Amniotic epithelial cell (primary cell): ENCODE measurements around the gene SMAD5.

Source experiments
- DNase-seq: peaks from one replicate; pipeline ENCODE4 v3.0.0-alpha.2; 2010; ENCODE audit warnings: low read depth

Gene SMAD5

GRCh38 chr5:136155761-136156160, 23.1 kb downstream of the SMAD5 start:
- peak; percentile 45 for DNase-seq

DNA sequence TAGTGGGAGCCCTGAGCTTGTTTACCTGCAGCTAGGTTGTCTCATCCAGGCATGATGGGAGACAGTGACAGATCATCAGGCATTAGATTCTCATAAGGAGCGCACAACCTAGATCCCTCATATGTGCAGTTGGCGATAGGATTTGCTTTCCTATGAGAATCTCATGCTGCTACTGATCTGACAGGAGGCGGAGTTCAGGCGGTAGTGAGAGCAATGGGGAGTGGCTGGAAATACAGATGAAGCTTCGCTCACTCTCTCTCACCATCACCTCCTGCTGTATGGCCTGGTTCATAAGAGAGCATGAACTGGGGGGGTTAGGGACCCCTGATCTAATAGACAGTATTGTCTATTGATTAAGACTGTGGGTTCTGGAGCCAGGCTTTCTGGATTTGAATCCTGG, 24.9 kb downstream of the SMAD5 start:
- DNase-seq, result no peak

DNA sequence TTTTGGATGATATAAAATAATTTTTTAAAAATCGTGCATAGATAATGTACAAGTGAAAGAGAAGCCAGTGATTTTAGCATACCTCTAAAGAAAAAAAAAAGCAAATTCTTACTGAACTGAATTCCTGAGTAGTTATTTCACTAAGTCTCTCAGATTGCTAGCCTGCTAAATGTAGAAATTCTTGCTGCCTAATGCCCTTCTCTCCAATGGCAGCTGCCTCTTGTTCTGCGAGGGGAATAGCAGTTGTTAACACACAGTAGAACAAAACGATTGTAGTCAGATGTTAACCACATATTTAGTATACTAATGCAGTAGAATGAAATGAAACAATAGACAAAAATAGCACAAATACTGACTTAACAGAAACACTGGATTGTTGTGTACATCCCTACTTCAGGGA, 26.8 kb downstream of the SMAD5 start:
- peak; percentile 62 for DNase-seq

- DNase-seq, result no peak
Observed at GRCh38 chr5:136162008-136162407, 29.4 kb downstream of the SMAD5 start.

- DNase-seq, result no peak
Observed at GRCh38 chr5:136164226-136164625, 31.6 kb downstream of the SMAD5 start.

- no peak for DNase-seq
Observed at GRCh38 chr5:136166909-136167308, 34.3 kb downstream of the SMAD5 start.

DNA sequence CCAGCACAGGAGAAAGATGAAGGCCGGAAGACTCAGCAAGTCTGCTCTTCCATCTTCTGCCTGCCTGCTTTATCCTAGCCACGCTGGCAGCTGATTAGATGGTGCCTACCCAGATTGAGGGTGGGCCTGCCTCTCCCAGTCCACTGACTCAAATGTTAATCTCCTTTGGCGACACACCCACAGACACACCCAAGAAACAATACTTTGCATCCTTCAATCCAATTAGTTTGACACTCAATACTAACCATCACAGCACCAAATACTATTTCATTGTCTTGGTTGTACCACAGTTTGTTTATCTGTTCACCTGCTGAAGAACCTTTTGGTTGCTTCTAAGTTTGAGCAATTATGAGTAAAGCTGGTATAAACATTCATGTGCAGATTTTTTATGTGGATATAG, 36.6 kb downstream of the SMAD5 start:
- DNase-seq, result no peak

DNA sequence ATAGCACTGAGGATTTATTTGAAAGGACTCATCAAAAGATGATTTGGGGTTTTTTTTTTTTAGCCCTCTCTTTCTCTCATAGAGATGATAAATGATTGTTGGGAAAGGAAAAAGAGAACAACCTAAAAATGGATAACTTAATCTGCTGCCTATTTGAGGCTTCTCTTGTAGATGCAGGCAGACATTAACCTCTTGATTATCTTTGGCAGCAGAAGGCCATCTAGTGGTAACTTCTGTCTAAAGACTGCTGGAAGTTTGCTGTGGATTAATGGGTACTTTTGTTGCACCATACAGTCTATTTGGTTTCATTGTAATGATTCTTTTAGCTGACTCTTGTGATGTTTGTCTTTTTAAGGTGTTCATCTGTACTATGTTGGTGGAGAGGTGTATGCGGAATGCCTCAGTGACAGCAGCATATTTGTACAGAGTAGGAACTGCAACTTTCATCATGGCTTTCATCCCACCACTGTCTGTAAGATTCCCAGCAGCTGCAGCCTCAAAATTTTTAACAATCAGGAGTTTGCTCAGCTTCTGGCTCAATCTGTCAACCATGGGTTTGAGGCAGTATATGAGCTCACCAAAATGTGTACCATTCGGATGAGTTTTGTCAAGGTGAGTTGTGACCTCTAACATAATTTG, 41.5 kb downstream of the SMAD5 start:
- DNase-seq, result peak; percentile 68

- peak; percentile 68 for DNase-seq
Observed at GRCh38 chr5:136182618-136183017, 50.0 kb downstream of the SMAD5 start.

DNA sequence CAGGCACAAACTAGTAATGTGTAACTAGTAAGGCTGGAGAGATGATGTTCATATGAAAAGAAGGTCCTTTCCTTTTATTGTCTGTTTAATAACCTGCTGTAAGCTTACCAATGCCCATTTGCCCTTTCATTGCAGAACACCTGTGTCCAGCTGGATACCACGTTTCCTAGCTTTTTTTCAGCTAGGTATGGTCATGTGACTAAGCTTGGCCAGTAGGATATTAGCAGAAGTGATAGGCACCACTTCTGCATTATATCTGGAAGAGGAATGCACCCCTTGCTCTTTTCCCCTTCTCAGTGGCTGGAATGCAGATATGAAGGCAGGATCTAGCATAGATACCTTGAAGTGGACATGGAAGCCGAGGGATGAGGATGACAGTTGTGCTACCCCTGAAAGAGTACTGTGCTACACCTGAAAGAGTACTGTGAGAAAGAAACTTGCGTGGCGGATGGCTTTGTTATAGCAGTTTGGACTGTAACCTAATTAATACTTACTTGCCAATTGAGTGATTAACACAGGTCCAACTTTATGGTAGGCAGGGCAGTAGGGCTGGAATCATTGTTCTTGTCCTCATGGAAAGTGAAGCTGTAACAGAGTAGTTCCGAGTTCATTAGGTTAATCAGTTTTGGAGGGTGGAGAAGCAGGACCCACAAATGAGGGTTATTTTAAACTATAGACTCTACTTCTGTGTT, 53.5 kb downstream of the SMAD5 start:
- DNase-seq, result no peak

- DNase-seq, result no peak
Observed at GRCh38 chr5:136186796-136187195, 54.2 kb downstream of the SMAD5 start.

DNA sequence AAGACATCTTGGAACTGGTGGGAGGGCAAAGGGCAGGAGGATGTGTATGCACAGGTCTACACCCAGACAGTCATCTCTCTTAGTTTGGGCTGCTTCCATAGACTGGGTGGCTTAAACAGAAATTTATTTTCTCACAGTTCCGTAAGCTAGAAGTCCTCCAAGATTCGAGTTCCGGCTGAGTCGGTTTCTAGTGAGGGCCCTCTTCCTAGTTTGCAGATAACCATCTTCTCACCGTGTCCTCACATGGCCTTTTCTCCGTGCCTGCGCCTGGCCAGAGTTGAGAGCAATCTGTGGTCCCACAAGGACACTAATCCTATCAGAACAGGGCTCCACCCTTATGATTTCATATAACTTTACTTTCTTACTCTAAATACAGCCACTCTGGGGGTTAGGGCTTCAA, 56.2 kb downstream of the SMAD5 start:
- no peak for DNase-seq

DNA sequence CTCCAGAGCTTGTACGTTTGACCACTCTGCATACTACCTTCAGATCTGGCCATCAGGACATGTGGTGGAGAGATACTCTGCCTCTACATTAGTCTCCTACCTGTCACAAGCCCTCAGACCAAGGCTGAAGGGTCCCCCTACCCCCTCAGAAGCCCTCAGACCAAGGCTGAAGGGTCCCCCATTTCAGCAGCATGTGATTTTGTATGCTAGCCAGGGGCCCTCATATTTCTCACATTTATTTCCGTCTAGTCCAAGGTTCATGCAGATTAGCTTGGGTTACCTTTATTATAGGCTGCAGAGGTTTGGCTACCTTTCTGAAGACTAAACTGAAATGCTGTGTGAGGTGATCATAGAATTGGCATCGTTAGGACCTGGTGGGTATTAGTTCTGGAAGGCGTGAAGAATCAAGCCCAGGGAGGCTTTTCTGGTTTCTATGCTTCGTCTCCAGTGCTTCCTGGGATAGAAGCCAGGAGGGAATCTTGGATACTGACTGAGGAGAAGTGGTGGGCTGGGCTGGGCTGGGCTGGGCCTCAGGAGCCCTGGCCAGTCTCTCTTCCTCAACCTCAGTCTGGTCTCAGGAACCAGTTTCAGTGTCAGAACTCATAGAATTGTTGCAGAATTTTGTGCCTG, 57.6 kb downstream of the SMAD5 start:
- no peak for DNase-seq

- no peak for DNase-seq
Observed at GRCh38 chr5:136190904-136191303, 58.3 kb downstream of the SMAD5 start.

DNA sequence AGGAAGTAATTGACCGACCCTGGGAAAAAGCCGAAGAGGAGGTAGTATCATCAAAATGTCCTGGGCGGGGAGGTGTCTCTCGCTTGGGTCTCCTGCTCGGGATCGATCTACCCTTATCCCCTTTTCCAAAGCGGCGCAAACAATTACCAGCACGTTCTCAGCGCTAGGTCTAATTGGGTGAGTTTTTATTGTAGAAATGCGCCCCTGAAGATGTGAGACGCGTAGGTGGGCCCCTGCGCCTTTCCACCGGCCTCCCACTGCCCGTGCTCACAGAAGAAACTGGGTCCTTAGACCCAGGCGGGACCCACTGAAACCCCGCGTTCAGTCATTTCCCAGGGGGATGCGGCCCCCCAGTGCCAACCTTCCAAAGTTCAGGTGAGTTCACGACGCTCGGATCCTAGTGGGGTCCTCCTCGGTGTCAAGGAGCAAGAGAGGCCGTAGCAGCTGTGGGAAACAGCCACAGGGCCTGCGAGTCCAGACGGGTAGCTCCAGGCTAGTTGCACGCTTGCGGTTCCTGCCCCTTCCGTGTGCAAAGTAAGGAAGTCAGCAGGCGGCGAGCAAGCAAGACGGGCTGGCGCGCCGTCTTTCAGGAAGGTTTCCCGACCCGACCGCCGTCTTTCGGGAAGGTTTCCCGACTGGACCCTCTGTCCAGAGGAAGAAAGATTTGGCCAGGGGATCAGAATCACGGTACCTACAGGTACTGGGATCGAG, 58.8 kb downstream of the SMAD5 start:
- DNase-seq, result peak; percentile 37

- DNase-seq, result no peak
Observed at GRCh38 chr5:136192015-136192525, 59.4 kb downstream of the SMAD5 start.

GRCh38 chr5:136192526-136193321, 60.1 kb downstream of the SMAD5 start, which contains the start of gene SMIM32:
Gene SMIM32, minus strand, starts transcription at chr5:136193162. Its CDS starts 638 bp downstream, at chr5:136192524.
- no peak for DNase-seq

GRCh38 chr5:136193322-136193935, 60.8 kb downstream of the SMAD5 start:
- no peak for DNase-seq

DNA sequence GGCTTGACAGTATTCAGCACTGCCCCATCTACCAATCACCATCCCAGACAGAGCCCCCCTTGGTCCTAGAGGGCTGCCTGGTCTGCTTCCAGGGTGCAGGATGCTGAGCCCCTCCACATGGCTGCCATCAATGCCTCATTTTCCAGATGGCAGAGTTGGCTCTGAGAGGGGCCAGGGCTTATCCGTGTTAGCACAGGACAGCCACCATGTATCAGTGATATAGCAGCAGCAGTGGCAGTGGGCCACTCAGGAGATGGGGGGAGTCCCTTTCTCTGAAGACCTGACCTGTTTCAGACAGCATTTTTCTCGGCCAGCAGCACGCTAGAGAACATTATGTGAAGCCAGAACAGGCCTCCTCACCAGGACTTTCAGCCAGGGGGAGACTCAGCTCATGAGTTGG, 61.9 kb downstream of the SMAD5 start:
- DNase-seq, result no peak

GRCh38 chr5:136195971-136196820, 63.6 kb downstream of the SMAD5 start:
- peak; percentile 7 for DNase-seq
